Suppressor macrophage treated with lipopolysaccharide for 4 hours (primary cell): ENCODE data around the gene MBNL2.
"Not testable (repeated sequence)": the region's sequence is repeated elsewhere in the genome, so short reads cannot be mapped to it uniquely, and the experiment has no call there.

Experiments used
- DNase-seq: peaks from one replicate; pipeline ENCODE4 v3.0.0-alpha.2; 2020

MBNL2 gene

GRCh38 chr13:97329331-97329730, 107.2 kb downstream of the MBNL2 start:
- DNase-seq = no peak

GRCh38 chr13:97330448-97330847, 108.3 kb downstream of the MBNL2 start:
- DNase-seq = no peak

GRCh38 chr13:97332742-97333141, 110.6 kb downstream of the MBNL2 start:
- no peak for DNase-seq

GRCh38 chr13:97333983-97334382, 111.8 kb downstream of the MBNL2 start:
- DNase-seq = no peak

GRCh38 chr13:97334690-97335089, 112.6 kb downstream of the MBNL2 start:
- DNase-seq = no peak

GRCh38 chr13:97335488-97336134, 113.5 kb downstream of the MBNL2 start:
- no peak for DNase-seq

GRCh38 chr13:97337985-97338499, 115.9 kb downstream of the MBNL2 start:
- DNase-seq = no peak

GRCh38 chr13:97338571-97338970, 116.4 kb downstream of the MBNL2 start:
- no peak for DNase-seq

- no peak for DNase-seq
These were observed 117.2 kb downstream of the MBNL2 start for GRCh38 chr13:97339019-97339987.

GRCh38 chr13:97339988-97340749, 118.0 kb downstream of the MBNL2 start:
- DNase-seq = no peak

- no peak for DNase-seq
These were observed 119.0 kb downstream of the MBNL2 start for GRCh38 chr13:97341135-97341534.

- no peak for DNase-seq
These were observed 120.0 kb downstream of the MBNL2 start for GRCh38 chr13:97342136-97342535.

- no peak for DNase-seq
These were observed 120.8 kb downstream of the MBNL2 start for GRCh38 chr13:97342936-97343335.

- DNase-seq = peak; percentile 51
These were observed 122.4 kb downstream of the MBNL2 start for GRCh38 chr13:97344265-97345175.

- no peak for DNase-seq
These were observed 124.0 kb downstream of the MBNL2 start for GRCh38 chr13:97346097-97346496.

- no peak for DNase-seq
These were observed 124.6 kb downstream of the MBNL2 start for GRCh38 chr13:97346561-97347254.

GRCh38 chr13:97347255-97347932, 125.3 kb downstream of the MBNL2 start:
- DNase-seq = no peak

GRCh38 chr13:97348569-97349100, 126.5 kb downstream of the MBNL2 start:
- no peak for DNase-seq

- not testable (repeated sequence) for DNase-seq
These were observed 129.9 kb downstream of the MBNL2 start for GRCh38 chr13:97352012-97352411.

- DNase-seq = no peak
These were observed 130.7 kb downstream of the MBNL2 start for GRCh38 chr13:97352815-97353214.
